K562 (cell line): ENCODE results near the gene CD96.

ENCODE experiments used
- ETV6 ChIP-seq, 3 experiments: fragments of 150-350 bp in 1 of 3; sonication (generic) in 1 of 3; formaldehyde crosslinking in 1 of 3; IDR thresholded peaks; 2 replicates each; pipeline versions ENCODE4 v1.6.1 to v1.8.0; 2014 to 2022; ENCODE audit warnings: borderline replicate concordance in 2 of 3, low read depth in 2 of 3, antibody characterized with exemption in 1 of 3, low read length in 1 of 3, mild to moderate bottlenecking in 1 of 3, missing genetic modification reagents in 1 of 3
- GTF3C2 ChIP-seq: IDR thresholded peaks from 3 replicates; pipeline ENCODE4 v1.6.1; 2011; ENCODE audit warnings: borderline replicate concordance, mild to moderate bottlenecking, moderate library complexity; ENCODE audit not compliant: insufficient read length; ENCODE audit errors: extremely low read depth
- MYBL2 ChIP-seq, 2 experiments: fragments of 450-650 bp in 1 of 2; sonication (generic) in 1 of 2; formaldehyde crosslinking in 1 of 2; IDR thresholded peaks; 2 replicates each; pipeline versions ENCODE4 v1.6.1 to v1.8.1; 2017 to 2022; ENCODE audit warnings: borderline replicate concordance in 1 of 2, inconsistent platforms in 1 of 2, low read depth in 1 of 2, mild to moderate bottlenecking in 1 of 2, missing genetic modification reagents in 1 of 2, moderate library complexity in 1 of 2
- POLR2AphosphoS5 ChIP-seq: IDR thresholded peaks from 2 replicates; pipeline ENCODE4 v1.6.1; 2011; ENCODE audit warnings: mild to moderate bottlenecking, low read depth, low read length, moderate library complexity; ENCODE audit not compliant: control insufficient read depth, insufficient read depth
- RBM22 ChIP-seq: fragments of 200-400 bp; formaldehyde crosslinking; IDR thresholded peaks from 2 replicates; pipeline ENCODE4 v1.6.1; 2018; ENCODE audit warnings: low read length, low read depth; ENCODE audit not compliant: poor library complexity, severe bottlenecking
- ZKSCAN1 ChIP-seq: fragments of 150-350 bp; IDR thresholded peaks from 2 replicates; pipeline ENCODE4 v1.6.1; 2016; ENCODE audit warnings: low read depth, low read length

GRCh38 chr3:111589303-111590142 lies 47.5 kb downstream of the CD96 start:
- TF ChIP-seq GTF3C2 (no peak), MYBL2 (IDR thresholded peaks at IDR 0.05; ENCODE audit: low read depth) (no peak), MYBL2 (CRISPR knock-in tag; IDR thresholded peaks at IDR 0.05; ENCODE audit: borderline replicate concordance) (no peak), ZKSCAN1 (no peak), RBM22 (no peak), ETV6 (IDR thresholded peaks at IDR 0.05; ENCODE audit: borderline replicate concordance in 1 of 2, low read depth in 2 of 2, low read length in 1 of 2) (no peak), ETV6 (CRISPR knock-in tag; IDR thresholded peaks at IDR 0.05; ENCODE audit: borderline replicate concordance) (no peak), POLR2AphosphoS5 (no peak)
